GM12875 (cell line): Measurements from ENCODE around the gene ZNHIT2.

Experiments
- H3K4me3 ChIP-seq: one replicate; pipeline ENCODE4 v1.5.1; 2011; ENCODE audit warnings: low read depth, low read length, control low read depth
- CTCF ChIP-seq: IDR thresholded peaks from 2 replicates; pipeline ENCODE4 v1.5.1; 2011; ENCODE audit warnings: low read depth, mild to moderate bottlenecking, control low read depth, inconsistent platforms, low read length, moderate library complexity, borderline replicate concordance; ENCODE audit not compliant: insufficient read depth

The ZNHIT2 gene

GRCh38 chr11:65133724-65134123 lies 16.2 kb upstream of the ZNHIT2 start:
- no peak for TF ChIP-seq CTCF
- H3K4me3 ChIP-seq: peak overlapping the region; percentile 99

GRCh38 chr11:65132988-65133700 lies 15.6 kb upstream of the ZNHIT2 start:
- no peak for TF ChIP-seq CTCF
- peak overlapping the region; percentile 99 for H3K4me3 ChIP-seq

- TF ChIP-seq CTCF: no peak
- H3K4me3 ChIP-seq: peak overlapping the region; percentile 99
Measured at GRCh38 chr11:65132238-65132987, 14.9 kb upstream of the ZNHIT2 start.

- no peak for TF ChIP-seq CTCF
- peak overlapping the region; percentile 99 for H3K4me3 ChIP-seq
Measured at GRCh38 chr11:65131895-65132237, 14.4 kb upstream of the ZNHIT2 start.

GRCh38 chr11:65131417-65131776 lies 13.9 kb upstream of the ZNHIT2 start:
- TF ChIP-seq CTCF: no peak
- H3K4me3 ChIP-seq: no peak overlapping the region

GRCh38 chr11:65130631-65131416 lies 13.3 kb upstream of the ZNHIT2 start:
- no peak for TF ChIP-seq CTCF
- H3K4me3 ChIP-seq: no peak overlapping the region
